Loucy (cell line): ENCODE measurements around the gene SLC38A7.

Source experiments
- H2AFZ ChIP-seq: fragments of 200-600 bp; sonication (generic); 2 replicates; pipeline ENCODE4 v1.6.0; 2016; ENCODE audit warnings: antibody characterized with exemption, mild to moderate bottlenecking, low read length, moderate library complexity
- H3F3A ChIP-seq: fragments of 200-600 bp; 2 replicates; pipeline ENCODE4 v1.6.0; 2016; ENCODE audit warnings: antibody characterized with exemption, low read depth, mild to moderate bottlenecking
- H3K27me3 ChIP-seq: fragments of 200-600 bp; sonication (generic); 2 replicates; pipeline ENCODE4 v1.6.1; 2014; ENCODE audit warnings: low read length, mild to moderate bottlenecking; ENCODE audit not compliant: insufficient read depth, poor library complexity, severe bottlenecking
- H3K36me3 ChIP-seq: fragments of 200-600 bp; sonication (generic); 2 replicates; pipeline ENCODE4 v1.6.1; 2016; ENCODE audit warnings: low read length; ENCODE audit not compliant: insufficient read depth
- H3K4me1 ChIP-seq: fragments of 200-600 bp; sonication (generic); 2 replicates; pipeline ENCODE4 v1.5.1; 2014; ENCODE audit warnings: low read length, mild to moderate bottlenecking; ENCODE audit not compliant: insufficient read depth, poor library complexity, severe bottlenecking
- H3K4me2 ChIP-seq: fragments of 200-600 bp; sonication (generic); 2 replicates; pipeline ENCODE4 v1.6.0; 2014; ENCODE audit warnings: antibody characterized with exemption, low read length, low read depth, mild to moderate bottlenecking; ENCODE audit not compliant: poor library complexity, severe bottlenecking
- H3K4me3 ChIP-seq: fragments of 200-600 bp; sonication (generic); 2 replicates; pipeline ENCODE4 v1.5.1; 2014; ENCODE audit warnings: low read length, mild to moderate bottlenecking, mixed read lengths; ENCODE audit not compliant: poor library complexity, severe bottlenecking
- H3K79me2 ChIP-seq: fragments of 200-600 bp; sonication (generic); 2 replicates; pipeline ENCODE4 v1.6.1; 2014; ENCODE audit warnings: low read length; ENCODE audit not compliant: insufficient read depth
- H3K9ac ChIP-seq: fragments of 200-600 bp; sonication (generic); 2 replicates; pipeline ENCODE4 v1.6.0; 2014; ENCODE audit warnings: mild to moderate bottlenecking, low read depth, low read length, moderate library complexity; ENCODE audit not compliant: poor library complexity, severe bottlenecking
- H3K9me2 ChIP-seq: fragments of 200-600 bp; sonication (generic); replicated peaks from 2 replicates; pipeline ENCODE4 v1.6.1; 2016; ENCODE audit warnings: low read depth, low read length, mixed read lengths
- H3K9me3 ChIP-seq: fragments of 200-600 bp; sonication (generic); 2 replicates; pipeline ENCODE4 v1.6.1; 2014; ENCODE audit warnings: mild to moderate bottlenecking, antibody characterized with exemption, low read length, low read depth; ENCODE audit not compliant: insufficient read depth
- H4K20me1 ChIP-seq: fragments of 200-600 bp; sonication (generic); 2 replicates; pipeline ENCODE4 v1.6.0; 2014; ENCODE audit warnings: antibody characterized with exemption, low read length, mild to moderate bottlenecking; ENCODE audit not compliant: insufficient read depth, poor library complexity, severe bottlenecking
- CTCF ChIP-seq: fragments of 200-600 bp; sonication (generic); conservative IDR thresholded peaks from 2 replicates; pipeline ENCODE4 v1.5.1; 2014; ENCODE audit warnings: mild to moderate bottlenecking, antibody characterized with exemption, low read length
- EZH2phosphoT487 ChIP-seq: fragments of 200-600 bp; IDR thresholded peaks from 2 replicates; pipeline ENCODE4 v1.6.1; 2018; ENCODE audit warnings: antibody characterized with exemption, mild to moderate bottlenecking, moderate library complexity, borderline replicate concordance

Gene SLC38A7

GRCh38 chr16:58732545-58733247, 48.1 kb upstream of the SLC38A7 start:
- Histone ChIP-seq H3K9ac (peak overlapping the region; percentile 92), H2AFZ (0 out of 2 replicates have a peak overlapping the region, but pooled peaks have one; percentile 94), H3K4me1 (peaks cover 46% of the 10 kb centered on the region), H4K20me1 (peaks cover 49% of the 10 kb centered on the region), H3K79me2 (peaks cover 64% of the 10 kb centered on the region), H3K9me2 (no peaks in the 10 kb centered on the region), H3K4me3 (peak overlapping the region; percentile 97), H3K27me3 (no peaks in the 10 kb centered on the region), H3F3A (no peaks in the 10 kb centered on the region), H3K36me3 (no peaks in the 10 kb centered on the region), H3K4me2 (peak overlapping the region; percentile 92), H3K9me3 (no peaks in the 10 kb centered on the region)
- TF ChIP-seq CTCF (no peak), EZH2phosphoT487 (no peak)

GRCh38 chr16:58730724-58731370, 46.3 kb upstream of the SLC38A7 start:
- Histone ChIP-seq H4K20me1 (peaks cover 54% of the 10 kb centered on the region), H3K4me3 (peak overlapping the region; percentile 97), H3F3A (no peaks in the 10 kb centered on the region), H3K4me1 (peaks cover 49% of the 10 kb centered on the region), H3K9me3 (no peaks in the 10 kb centered on the region), H3K9ac (peak overlapping the region; percentile 92), H3K27me3 (no peaks in the 10 kb centered on the region), H3K4me2 (peak overlapping the region; percentile 92), H3K36me3 (no peaks in the 10 kb centered on the region), H3K79me2 (peaks cover 75% of the 10 kb centered on the region), H3K9me2 (no peaks in the 10 kb centered on the region), H2AFZ (no peak overlapping the region)
- TF ChIP-seq EZH2phosphoT487 (no peak), CTCF (no peak)

GRCh38 chr16:58727796-58728568, 43.4 kb upstream of the SLC38A7 start:
- H3K9me2 ChIP-seq = no peaks in the 10 kb centered on the region
- H3K4me3 ChIP-seq = no peak overlapping the region
- peaks cover 51% of the 10 kb centered on the region for H4K20me1 ChIP-seq
- H3K4me1 ChIP-seq = peaks cover 46% of the 10 kb centered on the region
- no peak overlapping the region for H3K9ac ChIP-seq
- H3F3A ChIP-seq = no peaks in the 10 kb centered on the region
- no peaks in the 10 kb centered on the region for H3K9me3 ChIP-seq
- TF ChIP-seq CTCF = no peak
- no peak for TF ChIP-seq EZH2phosphoT487
- peaks cover 76% of the 10 kb centered on the region for H3K79me2 ChIP-seq
- H3K4me2 ChIP-seq = no peak overlapping the region
- peaks cover 8% of the 10 kb centered on the region; the same call in 1 of the 2 replicates for H3K36me3 ChIP-seq
- H2AFZ ChIP-seq = no peak overlapping the region
- H3K27me3 ChIP-seq = no peaks in the 10 kb centered on the region
